ENCODE data around the gene RBM15B. TPM values are rescaled to one million over a fixed set of nuclear protein-coding genes. Genes with fewer than 3 reads are reported as not detected.

The RBM15B gene
- total RNA-seq, 1 experiment from 2014 or later = 55.6 TPM

DNA sequence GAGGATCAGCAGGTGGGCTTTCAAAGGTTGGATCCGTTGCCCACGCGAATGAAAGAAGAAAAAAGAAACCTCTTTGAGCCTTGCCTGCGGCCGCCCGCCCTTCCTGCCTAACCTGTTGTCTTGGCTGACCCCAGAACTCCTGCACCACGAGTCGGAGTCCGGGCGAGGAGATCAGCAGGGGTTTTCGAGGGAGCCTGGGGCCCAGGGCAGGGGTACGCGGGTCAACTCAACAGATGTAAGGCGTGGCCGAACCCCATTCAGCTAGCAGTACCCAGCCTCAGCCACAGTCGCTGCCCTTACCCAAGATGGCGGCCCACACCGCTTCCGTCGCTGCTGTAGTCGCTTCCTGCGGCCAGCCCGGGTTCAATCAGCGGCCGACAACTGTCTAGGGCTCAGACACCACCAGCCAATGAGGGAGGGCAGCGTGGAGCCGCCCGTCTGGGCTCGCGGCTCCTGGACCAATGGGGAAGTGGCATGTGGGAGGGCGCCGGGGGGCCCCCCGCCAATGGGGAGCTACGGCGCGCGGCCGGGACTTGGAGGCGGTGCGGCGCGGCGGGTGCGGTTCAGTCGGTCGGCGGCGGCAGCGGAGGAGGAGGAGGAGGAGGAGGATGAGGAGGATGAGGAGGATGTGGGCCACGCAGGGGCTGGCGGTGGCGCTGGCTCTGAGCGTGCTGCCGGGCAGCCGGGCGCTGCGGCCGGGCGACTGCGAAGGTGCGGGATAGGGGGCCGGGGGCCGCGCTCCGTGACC is 6.2 kb upstream of the RBM15B start, which contains the start of gene MANF (continued):
- TF ChIP-seq, protein P1, sequence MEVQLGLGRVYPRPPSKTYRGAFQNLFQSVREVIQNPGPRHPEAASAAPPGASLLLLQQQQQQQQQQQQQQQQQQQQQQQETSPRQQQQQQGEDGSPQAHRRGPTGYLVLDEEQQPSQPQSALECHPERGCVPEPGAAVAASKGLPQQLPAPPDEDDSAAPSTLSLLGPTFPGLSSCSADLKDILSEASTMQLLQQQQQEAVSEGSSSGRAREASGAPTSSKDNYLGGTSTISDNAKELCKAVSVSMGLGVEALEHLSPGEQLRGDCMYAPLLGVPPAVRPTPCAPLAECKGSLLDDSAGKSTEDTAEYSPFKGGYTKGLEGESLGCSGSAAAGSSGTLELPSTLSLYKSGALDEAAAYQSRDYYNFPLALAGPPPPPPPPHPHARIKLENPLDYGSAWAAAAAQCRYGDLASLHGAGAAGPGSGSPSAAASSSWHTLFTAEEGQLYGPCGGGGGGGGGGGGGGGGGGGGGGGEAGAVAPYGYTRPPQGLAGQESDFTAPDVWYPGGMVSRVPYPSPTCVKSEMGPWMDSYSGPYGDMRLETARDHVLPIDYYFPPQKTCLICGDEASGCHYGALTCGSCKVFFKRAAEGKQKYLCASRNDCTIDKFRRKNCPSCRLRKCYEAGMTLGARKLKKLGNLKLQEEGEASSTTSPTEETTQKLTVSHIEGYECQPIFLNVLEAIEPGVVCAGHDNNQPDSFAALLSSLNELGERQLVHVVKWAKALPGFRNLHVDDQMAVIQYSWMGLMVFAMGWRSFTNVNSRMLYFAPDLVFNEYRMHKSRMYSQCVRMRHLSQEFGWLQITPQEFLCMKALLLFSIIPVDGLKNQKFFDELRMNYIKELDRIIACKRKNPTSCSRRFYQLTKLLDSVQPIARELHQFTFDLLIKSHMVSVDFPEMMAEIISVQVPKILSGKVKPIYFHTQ (CRISPR knock-in tag; IDR thresholded peaks at IDR 0.05) = no peak
- TF ChIP-seq SMAD3 (CRISPR knock-in tag; IDR thresholded peaks at IDR 0.05; ENCODE audit: borderline replicate concordance) = 0 out of 2 replicates have a peak, but pooled peaks have one; percentile 83
- TF ChIP-seq, protein P2, sequence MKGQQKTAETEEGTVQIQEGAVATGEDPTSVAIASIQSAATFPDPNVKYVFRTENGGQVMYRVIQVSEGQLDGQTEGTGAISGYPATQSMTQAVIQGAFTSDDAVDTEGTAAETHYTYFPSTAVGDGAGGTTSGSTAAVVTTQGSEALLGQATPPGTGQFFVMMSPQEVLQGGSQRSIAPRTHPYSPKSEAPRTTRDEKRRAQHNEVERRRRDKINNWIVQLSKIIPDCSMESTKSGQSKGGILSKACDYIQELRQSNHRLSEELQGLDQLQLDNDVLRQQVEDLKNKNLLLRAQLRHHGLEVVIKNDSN (CRISPR knock-in tag; IDR thresholded peaks at IDR 0.05) = peak; percentile 62
- TF ChIP-seq FOXP1 (CRISPR knock-in tag; IDR thresholded peaks at IDR 0.05; ENCODE audit: borderline replicate concordance) = peak; percentile 61; the same call in 1 of the 2 replicates
- TF ChIP-seq E2F5 (CRISPR knock-in tag; IDR thresholded peaks at IDR 0.05) = peak; percentile 47; the same call in 1 of the 2 replicates
- TF ChIP-seq ZNF232 (CRISPR knock-in tag; IDR thresholded peaks at IDR 0.05) = 0 out of 2 replicates have a peak, but pooled peaks have one; percentile 78
- TF ChIP-seq ZNF425 (CRISPR knock-in tag; conservative IDR thresholded peaks at IDR 0.05) = no peak
- TF ChIP-seq USF2 (CRISPR knock-in tag; IDR thresholded peaks at IDR 0.05) = peak; percentile 61

GRCh38 chr3:51385621-51386091 is 5.4 kb upstream of the RBM15B start:
- no peak for ATAC-seq

GRCh38 chr3:51386159-51386851 is 4.8 kb upstream of the RBM15B start:
- CTCF ChIA-PET = interaction anchor here (1.7 to 2.0 kb wide), 2 partner anchors 15 to 770 kb away, joined by 9 to 16 read pairs; partner anchors contain the start of gene MAPKAPK3
- POLR2A ChIA-PET = no interaction called here
- TF ChIP-seq PREB (CRISPR knock-in tag; IDR thresholded peaks at IDR 0.05; ENCODE audit: borderline replicate concordance) = no peak
- no peak for TF ChIP-seq E2F5 (CRISPR knock-in tag; IDR thresholded peaks at IDR 0.05)
- no peak for TF ChIP-seq CREB1 (CRISPR knock-in tag; IDR thresholded peaks at IDR 0.05)
- no peak for TF ChIP-seq IRF2 (CRISPR knock-in tag; IDR thresholded peaks at IDR 0.05; ENCODE audit: borderline replicate concordance, low read depth)
- TF ChIP-seq TCF7 (CRISPR knock-in tag; IDR thresholded peaks at IDR 0.05; ENCODE audit: low read depth) = no peak
- TF ChIP-seq, protein P1 (CRISPR knock-in tag; IDR thresholded peaks at IDR 0.05) = no peak
- no peak for TF ChIP-seq ESRRA (CRISPR knock-in tag; IDR thresholded peaks at IDR 0.05; ENCODE audit: borderline replicate concordance)
- TF ChIP-seq GABPB1 (CRISPR knock-in tag; IDR thresholded peaks at IDR 0.05) = no peak
- TF ChIP-seq ATF1 (CRISPR knock-in tag; IDR thresholded peaks at IDR 0.05) = no peak

More at GRCh38 chr3:51385621-51386091, 5.4 kb upstream of the RBM15B start:
- Mint-ChIP-seq H3K27ac (peak overlapping the region; percentile 94), H3K4me3 (peak overlapping the region; percentile 92), H3K4me1 (peaks cover 48% of the 10 kb centered on the region), H3K36me3 (peaks cover 44% of the 10 kb centered on the region), H3K27me3 (ENCODE audit: low read depth) (no peaks in the 10 kb centered on the region), H3K9me3 (no peaks in the 10 kb centered on the region)
- ChIA-PET CTCF (interaction anchor here (0.6 to 2.2 kb wide), 10 partner anchors 14 to 774 kb away, joined by 3 to 16 read pairs (median 5); partner anchors contain the start of genes CISH, DCAF1 and MAPKAPK3), POLR2A (interaction anchor here (1.0 kb wide), 1 partner anchor 768 kb away, joined by 4 read pairs; no protein-coding TSS in a partner anchor)
- TF ChIP-seq MXD4 (CRISPR knock-in tag; IDR thresholded peaks at IDR 0.05; ENCODE audit: borderline replicate concordance) = no peak
- no peak for DNase-seq (ENCODE audit: low spot score)

More at GRCh38 chr3:51386159-51386851, 4.8 kb upstream of the RBM15B start:
- ATAC-seq (no peak), DNase-seq (ENCODE audit: low spot score) (no peak)
- Mint-ChIP-seq H3K4me1 (peaks cover 48% of the 10 kb centered on the region), H3K27me3 (ENCODE audit: low read depth) (no peaks in the 10 kb centered on the region), H3K9me3 (no peaks in the 10 kb centered on the region), H3K27ac (peak overlapping the region; percentile 94), H3K4me3 (peak overlapping the region; percentile 92), H3K36me3 (peaks cover 44% of the 10 kb centered on the region)

All from WTC11 (cell line).